Measurements from ENCODE around the gene LDLR. TPM values are rescaled to one million over a fixed set of nuclear protein-coding genes. Genes with fewer than 3 reads are reported as not detected.

Gene LDLR
- total and polyA plus RNA-seq, 2 of the 4 experiments (the other 2 are of a cell fraction): 45.2 to 53.8 TPM

DNA sequence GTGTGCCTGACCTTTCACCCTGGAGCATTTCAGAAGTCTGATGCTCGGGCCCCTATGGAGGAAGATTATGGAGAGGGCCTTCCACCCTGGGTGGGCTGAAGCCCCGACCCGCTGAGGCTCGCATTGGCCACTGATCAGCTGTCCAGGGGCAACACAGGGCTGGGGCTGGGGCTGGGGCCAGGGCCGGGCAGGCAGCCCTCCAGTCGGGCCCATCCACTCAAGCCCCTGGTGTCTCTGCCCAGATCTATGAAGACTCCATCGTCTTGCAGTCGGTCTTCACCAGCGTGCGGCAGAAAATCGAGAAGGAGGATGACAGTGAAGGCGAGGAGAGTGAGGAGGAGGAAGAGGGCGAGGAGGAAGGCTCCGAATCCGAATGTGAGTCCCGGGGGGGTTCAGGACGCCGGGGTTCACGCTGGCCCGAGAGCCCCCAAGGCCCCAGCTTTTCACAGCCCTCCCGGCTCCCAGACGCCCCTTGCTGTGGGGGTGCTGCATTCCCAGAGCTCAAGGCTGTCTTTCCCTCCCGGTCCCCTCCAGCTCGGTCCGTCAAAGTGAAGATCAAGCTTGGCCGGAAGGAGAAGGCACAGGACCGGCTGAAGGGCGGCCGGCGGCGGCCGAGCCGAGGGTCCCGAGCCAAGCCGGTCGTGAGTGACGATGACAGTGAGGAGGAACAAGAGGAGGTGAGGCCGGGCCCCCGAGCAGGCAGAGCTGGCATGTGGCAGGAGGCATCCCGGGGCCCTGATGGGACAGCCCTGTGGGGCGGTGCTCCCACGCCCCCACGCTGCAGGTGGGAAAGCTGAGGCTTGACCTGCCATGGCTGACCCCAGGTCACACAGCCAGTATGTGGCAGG lies 29.5 kb upstream of the LDLR start:
- Histone ChIP-seq H3K27ac (ENCODE audit: insufficient read depth, low read length) (no peak overlapping the region), H2BK5ac (ENCODE audit: low read depth, low read length, poor library complexity, severe bottlenecking) (no peak overlapping the region), H4K5ac (ENCODE audit: low read depth, low read length) (no peak overlapping the region), H3K4ac (ENCODE audit: low read depth, low read length) (no peak overlapping the region), H3K4me2 (ENCODE audit: low read depth, low read length) (no peak overlapping the region), H3K4me3 (ENCODE audit: insufficient read depth, low read depth, low read length) (no peak overlapping the region), H4K20me1 (ENCODE audit: insufficient read depth, low read length) (no peaks in the 10 kb centered on the region; the same call in 1 of the 2 replicates), H3K9me1 (ENCODE audit: insufficient read depth, low read length) (peaks cover 3% of the 10 kb centered on the region; the same call in 1 of the 2 replicates), H2AK5ac (ENCODE audit: low read depth, low read length) (no peak overlapping the region), H3K9me3 (ENCODE audit: control insufficient read depth, insufficient read depth, low read length) (no peaks in the 10 kb centered on the region), H3K23ac (ENCODE audit: low read depth, low read length) (no peak overlapping the region), H4K91ac (ENCODE audit: insufficient read depth, low read depth, low read length) (no peak overlapping the region), H4K8ac (ENCODE audit: low read depth in 2 of 2, low read length in 2 of 2) (no peak overlapping the region), H2BK120ac (ENCODE audit: low read depth, low read length) (no peak overlapping the region), H2AK9ac (replicated peaks; ENCODE audit: low read depth, low read length, poor library complexity) (no peak overlapping the region), H3K56ac (ENCODE audit: extremely low read depth, insufficient read depth, low read length) (no peak overlapping the region), H3K36me3 (ENCODE audit: control insufficient read depth, insufficient read depth, low read length) (peaks cover 61% of the 10 kb centered on the region), H3K4me1 (ENCODE audit: control insufficient read depth, insufficient read depth, low read length) (no peaks in the 10 kb centered on the region), H3K27me3 (ENCODE audit: control insufficient read depth, insufficient read depth, low read length) (no peaks in the 10 kb centered on the region), H3K18ac (ENCODE audit: low read depth, low read length) (no peak overlapping the region), H3K79me1 (ENCODE audit: low read depth in 1 of 2, low read length in 2 of 2) (peaks cover 0 to 23% of the 10 kb centered on the region in 2 experiments; a peak in 3 of 4 replicates), H2AFZ (replicated peaks; ENCODE audit: low read length, poor library complexity) (no peak overlapping the region), H2BK15ac (ENCODE audit: low read depth, low read length) (no peak overlapping the region), H2BK20ac (ENCODE audit: low read depth, low read length) (no peak overlapping the region), H3K14ac (replicated peaks; ENCODE audit: low read depth, low read length) (no peak overlapping the region), H3K9ac (ENCODE audit: low read depth, low read length) (no peak overlapping the region)
- POLR2A ChIA-PET (ENCODE audit: unreplicated experiment): no interaction called here
- TF ChIP-seq RFX5 (IDR thresholded peaks at IDR 0.05; ENCODE audit: low read depth, low read length) (no peak), MAZ (IDR thresholded peaks at IDR 0.05; ENCODE audit: borderline replicate concordance, low read depth, low read length) (no peak), SMC3 (IDR thresholded peaks at IDR 0.05; ENCODE audit: low read depth, low read length) (no peak), MAFK (IDR thresholded peaks at IDR 0.05; ENCODE audit: low read depth, low read length) (no peak), CEBPB (IDR thresholded peaks at IDR 0.05; ENCODE audit: low read depth, low read length) (no peak)
- TF ChIP-seq, protein P1, sequence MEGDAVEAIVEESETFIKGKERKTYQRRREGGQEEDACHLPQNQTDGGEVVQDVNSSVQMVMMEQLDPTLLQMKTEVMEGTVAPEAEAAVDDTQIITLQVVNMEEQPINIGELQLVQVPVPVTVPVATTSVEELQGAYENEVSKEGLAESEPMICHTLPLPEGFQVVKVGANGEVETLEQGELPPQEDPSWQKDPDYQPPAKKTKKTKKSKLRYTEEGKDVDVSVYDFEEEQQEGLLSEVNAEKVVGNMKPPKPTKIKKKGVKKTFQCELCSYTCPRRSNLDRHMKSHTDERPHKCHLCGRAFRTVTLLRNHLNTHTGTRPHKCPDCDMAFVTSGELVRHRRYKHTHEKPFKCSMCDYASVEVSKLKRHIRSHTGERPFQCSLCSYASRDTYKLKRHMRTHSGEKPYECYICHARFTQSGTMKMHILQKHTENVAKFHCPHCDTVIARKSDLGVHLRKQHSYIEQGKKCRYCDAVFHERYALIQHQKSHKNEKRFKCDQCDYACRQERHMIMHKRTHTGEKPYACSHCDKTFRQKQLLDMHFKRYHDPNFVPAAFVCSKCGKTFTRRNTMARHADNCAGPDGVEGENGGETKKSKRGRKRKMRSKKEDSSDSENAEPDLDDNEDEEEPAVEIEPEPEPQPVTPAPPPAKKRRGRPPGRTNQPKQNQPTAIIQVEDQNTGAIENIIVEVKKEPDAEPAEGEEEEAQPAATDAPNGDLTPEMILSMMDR (conservative IDR thresholded peaks at IDR 0.05; ENCODE audit: low read depth, low read length): no peak
- intact Hi-C loops (cut with micrococcal nuclease): no loop called here
- CTCF ChIA-PET: no interaction called here
- 96% methylated on average over 27 of the region's 43 CpGs; no CpG with 5 or more reads in 1 of the 2 experiments for WGBS, 2 experiments (ENCODE audit: extremely low coverage in 2 of 2, insufficient read length in 1 of 2)
- BruUV-seq (replicated peaks): no TSS peak
- dilution Hi-C loops (cut with HindIII; ENCODE audit: low sequenced_read_pairs, unreplicated experiment): no loop called here
- DNase-seq: no peak
- in situ Hi-C loops (cut with MboI; ENCODE audit: low sequenced_read_pairs): no loop called here
- no peak for ATAC-seq (ENCODE audit: low read depth)
